Tibial nerve (tissue), 4 donors: ENCODE data around the gene HSPG2. TPM values are rescaled to one million over a fixed set of nuclear protein-coding genes. Genes with fewer than 3 reads are reported as not detected.
A peak's percentile ranks its signal among the peaks of the same experiment; 100 is the strongest.

Experiments used
- DNase-seq, 2 donors: peaks; one replicate each; pipeline ENCODE4 v3.0.0-alpha.2; 2019; ENCODE audit warnings: low spot score in 2 of 2
- H3K27ac ChIP-seq, 4 donors: fragments of 200-600 bp; sonication (generic) in 3 of 4; one replicate each; pipeline ENCODE4 v1.5.1; 2017 to 2019; ENCODE audit warnings: mild to moderate bottlenecking in 1 of 4
- H3K27me3 ChIP-seq, 2 donors: fragments of 200-600 bp; sonication (generic) in 1 of 2; one replicate each; pipeline versions ENCODE4 v1.5.1 to v1.6.0; 2017 to 2019
- H3K36me3 ChIP-seq, 3 donors: fragments of 200-600 bp; sonication (generic); one replicate each; pipeline ENCODE4 v1.5.1; 2018 to 2019
- H3K4me1 ChIP-seq, 4 donors: fragments of 200-600 bp; sonication (generic) in 3 of 4; one replicate each; pipeline ENCODE4 v1.5.1; 2017 to 2019
- H3K4me3 ChIP-seq, 4 donors: fragments of 200-600 bp; sonication (generic) in 3 of 4; one replicate each; pipeline ENCODE4 v1.5.1; 2017 to 2019; ENCODE audit warnings: mild to moderate bottlenecking in 1 of 4, moderate library complexity in 1 of 4
- H3K9me3 ChIP-seq, 4 donors: fragments of 200-600 bp; sonication (generic) in 3 of 4; one replicate each; pipeline ENCODE4 v1.5.1; 2017 to 2019
- EP300 ChIP-seq, 2 donors: sonication (generic); formaldehyde crosslinking; IDR thresholded peaks; one replicate each; pipeline ENCODE4 v1.6.1; 2017; ENCODE audit warnings: antibody characterized with exemption in 2 of 2, mild to moderate bottlenecking in 1 of 2
- POLR2A ChIP-seq, 2 donors: fragments of 450-650 bp; IDR thresholded peaks; one replicate each; pipeline ENCODE4 v1.6.1; 2017; ENCODE audit warnings: antibody characterized with exemption in 2 of 2, mild to moderate bottlenecking in 2 of 2, moderate library complexity in 2 of 2
- WGBS, 2 donors: methylation state at CpG; one replicate each; pipeline ENCODE4 v1.1.5; 2018; 5-methylcytosine and 5-hydroxymethylcytosine counted together
- total RNA-seq, 4 donors: library from RNA; depleted of rRNA; stranded (reverse); fragments of >200 nt; gene quantifications; one replicate each; pipeline ENCODE4 v1.1.0, GENCODE V29; 2016
- TF ChIP-seq, protein P1 (sequence below), 5 experiments: fragments of 200-600 bp in 3 of 5; fragments of 450-650 bp in 2 of 5; sonication (generic) in 3 of 5; IDR thresholded peaks; one replicate each; pipeline ENCODE4 v1.5.1; 2016 to 2019; ENCODE audit warnings: antibody characterized with exemption in 5 of 5, mild to moderate bottlenecking in 3 of 5, moderate library complexity in 2 of 5

HSPG2 gene
- total RNA-seq, 4 donors from 2014 or later, result 292 to 486 (median 404) TPM

DNA sequence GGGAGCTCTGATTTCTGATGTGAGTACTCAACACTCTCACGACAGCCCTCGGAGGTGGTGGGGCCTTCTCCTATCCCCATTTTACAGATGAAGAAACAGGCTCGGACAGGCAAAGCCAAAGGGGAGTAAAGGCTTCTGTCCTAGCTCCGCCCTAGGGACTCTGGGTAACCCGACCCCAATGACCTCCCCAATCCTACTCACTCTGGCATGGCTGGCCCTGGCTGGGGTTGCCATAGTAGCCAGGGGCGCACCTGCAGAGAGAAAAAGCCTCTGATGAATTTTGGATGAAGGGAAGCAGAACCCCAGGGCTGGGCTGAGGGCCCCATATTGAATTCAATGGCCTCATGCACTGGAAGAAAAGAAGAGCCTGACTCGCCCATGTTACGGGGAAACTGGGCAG is 63.9 kb downstream of the HSPG2 start:
- 71 to 85% methylated on average over 7 to 8 of the region's 8 CpGs for WGBS, 2 donors
- Histone ChIP-seq H3K4me1 (peaks cover 0 to 51% (median 15%) of the 10 kb centered on the region in 4 donors), H3K4me3 (no peak overlapping the region)

DNA sequence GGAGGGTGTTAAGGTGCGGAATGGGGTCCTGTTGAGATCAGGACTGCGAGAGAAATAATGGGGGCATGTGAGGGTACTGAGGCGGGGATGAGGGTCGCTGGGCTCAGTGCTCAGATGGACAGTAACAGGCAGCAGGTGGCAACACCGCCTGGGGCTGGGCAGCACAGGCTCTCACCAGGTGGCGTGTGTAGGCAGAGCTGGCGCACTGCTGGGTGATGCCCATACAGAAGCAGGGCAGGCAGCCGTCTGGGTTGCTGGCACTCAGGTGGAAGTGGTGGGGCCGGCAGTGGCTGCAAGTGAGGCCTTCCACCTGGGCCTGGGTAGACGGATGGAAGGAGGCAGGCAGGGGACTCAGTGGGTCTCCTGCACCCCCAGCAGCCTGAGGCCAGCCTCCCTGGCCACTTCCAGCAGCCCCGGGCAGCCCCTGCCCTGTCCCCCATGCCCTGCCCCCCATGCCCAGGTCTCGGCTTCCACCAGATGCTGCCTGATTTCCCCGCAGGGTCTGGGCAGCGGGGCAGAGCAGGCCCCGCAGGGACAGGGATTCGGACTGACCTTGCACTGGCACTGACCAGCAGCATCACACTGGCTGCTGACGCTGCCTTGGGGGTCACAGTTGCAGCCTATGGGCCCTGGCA is 64.5 kb downstream of the HSPG2 start:
- peaks cover 0 to 51% (median 15%) of the 10 kb centered on the region in 4 donors for H3K4me1 ChIP-seq
- TF ChIP-seq POLR2A (IDR thresholded peaks at IDR 0.05) (no peak), EP300 (IDR thresholded peaks at IDR 0.05) (no peak)
- TF ChIP-seq, protein P1, sequence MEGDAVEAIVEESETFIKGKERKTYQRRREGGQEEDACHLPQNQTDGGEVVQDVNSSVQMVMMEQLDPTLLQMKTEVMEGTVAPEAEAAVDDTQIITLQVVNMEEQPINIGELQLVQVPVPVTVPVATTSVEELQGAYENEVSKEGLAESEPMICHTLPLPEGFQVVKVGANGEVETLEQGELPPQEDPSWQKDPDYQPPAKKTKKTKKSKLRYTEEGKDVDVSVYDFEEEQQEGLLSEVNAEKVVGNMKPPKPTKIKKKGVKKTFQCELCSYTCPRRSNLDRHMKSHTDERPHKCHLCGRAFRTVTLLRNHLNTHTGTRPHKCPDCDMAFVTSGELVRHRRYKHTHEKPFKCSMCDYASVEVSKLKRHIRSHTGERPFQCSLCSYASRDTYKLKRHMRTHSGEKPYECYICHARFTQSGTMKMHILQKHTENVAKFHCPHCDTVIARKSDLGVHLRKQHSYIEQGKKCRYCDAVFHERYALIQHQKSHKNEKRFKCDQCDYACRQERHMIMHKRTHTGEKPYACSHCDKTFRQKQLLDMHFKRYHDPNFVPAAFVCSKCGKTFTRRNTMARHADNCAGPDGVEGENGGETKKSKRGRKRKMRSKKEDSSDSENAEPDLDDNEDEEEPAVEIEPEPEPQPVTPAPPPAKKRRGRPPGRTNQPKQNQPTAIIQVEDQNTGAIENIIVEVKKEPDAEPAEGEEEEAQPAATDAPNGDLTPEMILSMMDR (IDR thresholded peaks at IDR 0.05), result no peak
- WGBS, 2 donors, result 84 to 86% methylated on average over 10 to 14 of the region's 17 CpGs

More for the DNA sequence above, 63.9 kb downstream of the HSPG2 start:
- TF ChIP-seq EP300 (IDR thresholded peaks at IDR 0.05), result no peak
- no peak for TF ChIP-seq POLR2A (IDR thresholded peaks at IDR 0.05)
- TF ChIP-seq, protein P1 (IDR thresholded peaks at IDR 0.05), result no peak
- no peaks in the 10 kb centered on the region for H3K9me3 ChIP-seq
- peak overlapping the region in 2 of 4 donors; percentile 84 to 90 for H3K27ac ChIP-seq
- DNase-seq, result no peak
- no peaks in the 10 kb centered on the region for H3K27me3 ChIP-seq
- H3K36me3 ChIP-seq, result peaks cover 2 to 99% (median 7%) of the 10 kb centered on the region in 3 donors

DNA sequence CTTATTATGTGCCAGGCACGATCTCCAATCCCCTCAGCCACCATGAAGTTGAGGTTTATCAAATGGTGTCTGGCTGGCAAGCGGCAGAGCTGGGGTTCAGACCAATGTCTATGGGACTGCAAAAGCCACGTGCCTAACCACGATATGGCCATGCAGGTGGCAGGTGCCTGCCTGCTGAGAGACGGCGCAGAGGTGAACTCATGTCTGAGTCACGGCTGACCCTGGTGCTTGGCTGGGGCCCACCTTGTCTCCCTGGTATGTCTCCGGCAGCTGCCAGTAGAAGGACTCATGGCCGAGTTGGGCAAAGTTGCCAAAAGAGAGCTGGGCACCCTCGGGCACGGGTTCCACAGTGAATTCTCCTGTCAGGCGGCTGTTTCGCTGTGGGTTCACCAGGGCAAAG is 65.2 kb downstream of the HSPG2 start:
- peaks cover 0 to 51% (median 15%) of the 10 kb centered on the region in 4 donors for H3K4me1 ChIP-seq
- no peak for DNase-seq
- H3K4me3 ChIP-seq, result no peak overlapping the region
- WGBS, 2 donors, result 41 to 60% methylated on average over 8 to 13 of the region's 13 CpGs
- H3K27me3 ChIP-seq, result no peaks in the 10 kb centered on the region
- peaks cover 2 to 93% (median 7%) of the 10 kb centered on the region in 3 donors for H3K36me3 ChIP-seq
- no peak for TF ChIP-seq POLR2A (IDR thresholded peaks at IDR 0.05)
- TF ChIP-seq EP300 (IDR thresholded peaks at IDR 0.05), result no peak
- TF ChIP-seq, protein P1 (IDR thresholded peaks at IDR 0.05), result no peak
- H3K27ac ChIP-seq, result peak overlapping the region in 3 of 4 donors; percentile 32 to 90 (median 84)
- no peaks in the 10 kb centered on the region for H3K9me3 ChIP-seq

More for the DNA sequence above, 64.5 kb downstream of the HSPG2 start:
- no peak for DNase-seq
- H3K27me3 ChIP-seq, result no peaks in the 10 kb centered on the region
- no peaks in the 10 kb centered on the region for H3K9me3 ChIP-seq
- H3K36me3 ChIP-seq, result peaks cover 2 to 98% (median 7%) of the 10 kb centered on the region in 3 donors
- no peak overlapping the region for H3K4me3 ChIP-seq
- peak overlapping the region in 3 of 4 donors; percentile 32 to 90 (median 84) for H3K27ac ChIP-seq

DNA sequence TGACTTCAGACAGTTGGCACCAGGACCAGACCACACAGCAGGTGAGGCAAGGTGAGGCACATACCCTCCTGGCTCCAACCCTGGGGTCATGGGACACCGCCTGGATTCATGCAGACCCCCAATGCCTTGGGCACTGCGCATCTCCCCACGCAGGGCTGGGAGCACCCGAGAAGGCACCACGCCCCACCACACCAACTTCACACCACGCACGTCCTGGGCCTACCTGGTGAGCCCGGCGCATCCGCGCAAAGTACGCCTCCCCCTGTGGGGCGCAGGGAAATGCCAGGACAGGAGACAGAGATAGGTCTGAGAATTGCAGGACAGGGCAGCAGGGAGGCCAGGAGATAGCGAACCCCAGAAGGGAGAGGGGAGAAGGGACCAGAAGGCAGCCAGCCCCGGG is 66.5 kb downstream of the HSPG2 start:
- 81 to 82% methylated on average over 15 of the region's 15 CpGs for WGBS, 2 donors
- Histone ChIP-seq H3K4me1 (peaks cover 0 to 62% (median 16%) of the 10 kb centered on the region in 4 donors), H3K36me3 (peaks cover 3 to 92% (median 7%) of the 10 kb centered on the region in 3 donors)

More for the DNA sequence above, 66.5 kb downstream of the HSPG2 start:
- H3K4me3 ChIP-seq, result no peak overlapping the region
- peak overlapping the region; percentile 35 to 90 (median 72) for H3K27ac ChIP-seq
- DNase-seq, result no peak
- no peak for TF ChIP-seq POLR2A (IDR thresholded peaks at IDR 0.05)
- no peak for TF ChIP-seq EP300 (IDR thresholded peaks at IDR 0.05)
- TF ChIP-seq, protein P1 (IDR thresholded peaks at IDR 0.05), result no peak
- no peaks in the 10 kb centered on the region for H3K27me3 ChIP-seq
- H3K9me3 ChIP-seq, result no peaks in the 10 kb centered on the region
